ENCODE data around the gene PIK3C2G.

GRCh38 chr12:18343708-18344107, 82.4 kb downstream of the PIK3C2G start:
- no peak for TF ChIP-seq CTCF (IDR thresholded peaks at IDR 0.05)
- no peak for TF ChIP-seq ZFX (IDR thresholded peaks at IDR 0.05; ENCODE audit: borderline replicate concordance)
